Activated CD8-positive, alpha-beta T cell treated with anti-CD3 and anti-CD28 coated beads, Interleukin-2, amount 10 ng/mL, durations not matched to agents 7 days and 5 days (primary cell): Measurements from ENCODE around the gene CDHR5. TPM values are rescaled to one million over a fixed set of nuclear protein-coding genes. Genes with fewer than 3 reads are reported as not detected.

Experiments used
- ATAC-seq: fragments of 150-1000 bp; cut with Tn5 transposase; one replicate; pipeline ENCODE4 v1.10.0; 2021; ENCODE audit warnings: moderate library complexity
- CTCF ChIA-PET: fragments of 350-600 bp; sonication (Branson Sonifier 250); formaldehyde crosslinking; loops from one replicate; lab custom pipeline; 2021; ENCODE audit warnings: antibody characterized with exemption; lab: Charles Lee
- POLR2A ChIA-PET: fragments of 350-600 bp; sonication (Branson Sonifier 250); formaldehyde crosslinking; loops from one replicate; lab custom pipeline; 2021; ENCODE audit warnings: antibody characterized with exemption; lab: Charles Lee
- DNase-seq: peaks from one replicate; pipeline ENCODE4 v3.0.0-alpha.2; 2020
- H3K27ac Mint-ChIP-seq: one replicate; pipeline ENCODE4 v1.8.0; 2021; ENCODE audit warnings: mild to moderate bottlenecking, mixed read lengths
- H3K27me3 Mint-ChIP-seq: one replicate; pipeline ENCODE4 v1.8.0; 2021; ENCODE audit warnings: low read depth, mixed read lengths
- H3K36me3 Mint-ChIP-seq: one replicate; pipeline ENCODE4 v1.8.0; 2021; ENCODE audit warnings: low read depth, mixed read lengths
- H3K4me1 Mint-ChIP-seq: one replicate; pipeline ENCODE4 v1.8.0; 2021; ENCODE audit warnings: low read depth, mixed read lengths
- H3K4me3 Mint-ChIP-seq: one replicate; pipeline ENCODE4 v1.8.0; 2021; ENCODE audit warnings: mild to moderate bottlenecking, mixed read lengths
- H3K9me3 Mint-ChIP-seq: one replicate; pipeline ENCODE4 v1.8.0; 2022; ENCODE audit warnings: mixed read lengths; ENCODE audit not compliant: insufficient read depth
- total RNA-seq, 2 experiments: library from RNA; stranded (reverse); gene quantifications; one replicate each; pipeline ENCODE4 v1.2.3, GENCODE V29; 2021

CDHR5 gene
- total RNA-seq, 2 experiments from 2014 or later = not detected

- CTCF ChIA-PET = no interaction called here
- POLR2A ChIA-PET = no interaction called here
- peaks cover 11% of the 10 kb centered on the region for H3K36me3 Mint-ChIP-seq
These were observed 5.7 kb downstream of the CDHR5 start for GRCh38 chr11:618856-619627.

DNA sequence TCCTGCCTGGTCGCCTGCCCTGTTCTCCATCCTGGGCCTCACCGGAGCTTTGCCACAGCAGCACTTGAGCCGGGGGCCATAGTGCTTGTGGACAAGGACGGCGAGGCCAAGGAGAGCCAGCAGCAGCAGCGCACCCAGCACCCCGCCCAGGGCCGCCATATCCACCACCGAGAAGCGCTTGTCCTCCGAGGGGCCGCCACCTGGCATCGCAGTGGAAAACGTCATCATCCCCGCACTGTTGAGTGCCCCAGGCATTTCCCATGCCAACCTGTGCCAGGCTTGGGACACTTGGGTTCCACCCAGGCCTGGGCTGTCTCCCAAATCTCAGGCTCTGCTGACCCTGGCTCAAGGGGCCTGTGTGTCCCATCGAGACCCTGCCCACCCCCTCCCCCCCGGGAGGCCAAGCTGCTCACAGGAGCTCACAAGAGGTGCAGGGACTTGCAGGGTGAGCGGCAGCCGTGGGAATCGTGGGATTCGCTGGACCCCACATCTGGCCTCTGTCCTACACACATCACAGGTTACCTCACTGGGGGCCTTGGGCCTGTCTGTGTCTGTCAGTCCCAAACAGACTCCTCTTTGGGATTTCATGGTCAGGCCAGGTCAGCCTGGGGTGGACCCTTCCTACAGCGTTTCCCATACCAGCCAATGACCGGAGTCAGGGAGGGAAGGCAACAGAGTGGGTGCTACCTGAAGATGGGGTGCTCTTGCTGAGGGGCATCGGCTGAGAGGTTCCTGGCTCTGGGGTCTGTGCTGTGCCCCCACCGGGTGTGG, 6.7 kb downstream of the CDHR5 start:
- H3K27ac Mint-ChIP-seq = no peak overlapping the region
- no peak overlapping the region for H3K4me3 Mint-ChIP-seq
- no peaks in the 10 kb centered on the region for H3K9me3 Mint-ChIP-seq
- ATAC-seq = no peak
- DNase-seq = no peak
- H3K27me3 Mint-ChIP-seq = no peaks in the 10 kb centered on the region
- ChIA-PET POLR2A (no interaction called here), CTCF (no interaction called here)
- H3K36me3 Mint-ChIP-seq = peaks cover 17% of the 10 kb centered on the region
- H3K4me1 Mint-ChIP-seq = peaks cover 24% of the 10 kb centered on the region

More at GRCh38 chr11:618856-619627, 5.7 kb downstream of the CDHR5 start:
- Mint-ChIP-seq H3K9me3 (no peaks in the 10 kb centered on the region), H3K4me1 (peaks cover 17% of the 10 kb centered on the region), H3K27me3 (no peaks in the 10 kb centered on the region), H3K4me3 (no peak overlapping the region), H3K27ac (no peak overlapping the region)
- DNase-seq (no peak), ATAC-seq (no peak)

DNA sequence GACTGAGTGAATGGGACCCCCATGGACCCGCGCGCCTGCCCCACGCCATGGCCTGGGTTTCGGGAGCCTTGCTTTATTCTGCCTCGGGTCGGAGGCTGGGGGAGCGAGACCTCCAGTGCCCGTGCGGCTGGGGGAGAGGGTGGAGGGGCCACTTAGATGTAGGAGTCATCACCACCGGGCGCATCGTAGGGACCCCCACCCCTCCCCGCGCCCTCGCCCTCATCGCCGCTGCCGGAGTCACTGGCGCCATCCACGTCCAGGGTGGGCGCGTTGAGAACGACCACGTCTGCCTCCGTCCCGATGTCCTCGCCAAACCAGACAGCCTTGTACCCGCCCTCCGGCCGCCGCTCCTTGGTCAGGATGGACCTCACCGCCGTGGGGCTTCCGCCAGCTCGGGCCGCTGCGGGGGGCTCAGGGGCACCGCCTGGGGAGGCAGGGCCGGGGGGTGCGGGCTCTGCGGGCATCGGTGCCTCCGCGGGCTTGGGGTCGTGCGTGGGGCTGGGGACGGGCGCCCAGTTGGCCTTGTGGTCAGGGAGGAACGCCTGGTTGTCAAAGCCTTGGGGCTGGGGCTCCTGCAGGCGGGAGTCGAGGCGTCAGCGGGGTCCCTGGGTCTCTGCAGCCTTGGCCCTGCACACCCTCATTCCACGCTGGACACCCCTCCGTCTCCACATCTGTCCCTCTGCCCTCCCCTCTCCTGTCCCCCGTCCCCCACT, 7.4 kb downstream of the CDHR5 start:
- no peak for ATAC-seq
- H3K27me3 Mint-ChIP-seq = no peaks in the 10 kb centered on the region
- H3K36me3 Mint-ChIP-seq = peaks cover 20% of the 10 kb centered on the region
- H3K4me3 Mint-ChIP-seq = no peak overlapping the region
- no peak overlapping the region for H3K27ac Mint-ChIP-seq
- H3K9me3 Mint-ChIP-seq = no peaks in the 10 kb centered on the region
- ChIA-PET CTCF (no interaction called here), POLR2A (no interaction called here)
- peaks cover 26% of the 10 kb centered on the region for H3K4me1 Mint-ChIP-seq
- DNase-seq = no peak

- Mint-ChIP-seq H3K4me1 (peaks cover 30% of the 10 kb centered on the region), H3K27me3 (no peaks in the 10 kb centered on the region), H3K36me3 (peaks cover 25% of the 10 kb centered on the region), H3K9me3 (no peaks in the 10 kb centered on the region), H3K4me3 (peak overlapping the region; percentile 95), H3K27ac (peak overlapping the region; percentile 97)
- POLR2A ChIA-PET = interaction anchor here (0.9 to 1.6 kb wide), 7 partner anchors 22 to 79 kb away, joined by 3 to 6 read pairs (median 3); partner anchors contain the start of genes DEAF1 and TMEM80
- CTCF ChIA-PET = interaction anchor here (1.0 to 1.3 kb wide), 2 partner anchors 62 to 110 kb away, joined by 4 read pairs; no protein-coding TSS in a partner anchor
- DNase-seq (no peak), ATAC-seq (no peak)
These were observed 8.2 kb downstream of the CDHR5 start for GRCh38 chr11:616320-617198.

GRCh38 chr11:615504-616319, 9.0 kb downstream of the CDHR5 start, which contains the start of gene IRF7:
IRF7 (minus strand) TSS chr11:615950; CDS start chr11:615364, 586 bp downstream.
- Mint-ChIP-seq H3K4me1 (peaks cover 30% of the 10 kb centered on the region), H3K4me3 (peak within 1 kb of the TSS; percentile 95), H3K27ac (peak within 1 kb of the TSS; percentile 97), H3K36me3 (peaks cover 32% of the 10 kb centered on the region), H3K9me3 (no peaks in the 10 kb centered on the region), H3K27me3 (no peaks in the 10 kb centered on the region)
- DNase-seq = peak; percentile 94
- ChIA-PET CTCF (interaction anchor here (1.0 to 1.3 kb wide), 2 partner anchors 61 to 110 kb away, joined by 4 read pairs; no protein-coding TSS in a partner anchor), POLR2A (interaction anchor here (0.6 to 1.6 kb wide), 14 partner anchors 14 to 378 kb away, joined by 3 to 7 read pairs (median 3); partner anchors contain the start of genes DEAF1, PHRF1 and TMEM80)
- ATAC-seq = peak; percentile 83

- POLR2A ChIA-PET = interaction anchor here (0.7 to 3.7 kb wide), 14 partner anchors 9 to 378 kb away, joined by 3 to 27 read pairs (median 3); partner anchors contain the start of genes DEAF1, PHRF1 and TMEM80
- Mint-ChIP-seq H3K36me3 (peaks cover 35% of the 10 kb centered on the region), H3K9me3 (no peaks in the 10 kb centered on the region), H3K4me1 (peaks cover 30% of the 10 kb centered on the region), H3K4me3 (peak overlapping the region; percentile 95), H3K27ac (peak overlapping the region; percentile 97), H3K27me3 (no peaks in the 10 kb centered on the region)
- peak; percentile 39 for DNase-seq
- CTCF ChIA-PET = interaction anchor here (0.8 to 1.0 kb wide), 2 partner anchors 60 kb away, joined by 3 to 4 read pairs; no protein-coding TSS in a partner anchor
- peak; percentile 1 for ATAC-seq
These were observed 9.9 kb downstream of the CDHR5 start for GRCh38 chr11:614623-615503.

DNA sequence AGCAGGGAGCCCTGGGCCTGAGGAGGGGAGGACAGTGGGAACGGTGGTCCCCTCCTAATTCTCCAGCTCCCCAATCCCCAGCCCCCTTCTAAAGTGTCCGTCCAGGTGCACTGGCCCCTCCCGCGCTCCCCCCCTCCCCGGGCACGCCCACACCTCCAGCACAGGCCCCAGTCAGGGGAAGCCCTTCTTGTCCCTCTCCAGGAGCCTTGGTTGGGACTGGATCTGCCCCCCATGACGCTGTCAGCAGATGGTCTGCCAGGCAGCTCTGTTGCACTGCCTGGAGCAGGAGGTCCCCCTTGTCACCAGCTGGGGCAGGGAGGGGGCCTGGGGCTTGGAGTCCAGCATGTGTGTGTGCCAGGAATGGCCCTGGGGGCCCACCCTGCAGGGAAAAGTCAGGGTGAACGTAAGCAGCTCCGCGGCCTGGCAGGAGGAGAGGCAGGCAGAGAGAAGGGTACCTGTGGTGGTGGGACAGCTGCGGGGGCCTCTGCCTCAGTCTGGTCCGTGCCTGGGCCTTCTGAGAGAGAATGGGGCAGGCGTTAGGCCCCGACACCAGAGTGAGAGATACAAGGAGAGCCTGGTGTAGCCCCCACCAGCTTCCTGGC, 10.6 kb downstream of the CDHR5 start:
- CTCF ChIA-PET = interaction anchor here (0.8 to 2.7 kb wide), 2 partner anchors 59 kb away, joined by 3 to 15 read pairs; no protein-coding TSS in a partner anchor
- peak overlapping the region; percentile 90 for H3K27ac Mint-ChIP-seq
- DNase-seq = no peak

GRCh38 chr11:613369-613968, 11.3 kb downstream of the CDHR5 start:
- H3K36me3 Mint-ChIP-seq = peaks cover 37% of the 10 kb centered on the region
- H3K4me3 Mint-ChIP-seq = peak overlapping the region; percentile 95
- H3K4me1 Mint-ChIP-seq = peaks cover 30% of the 10 kb centered on the region
- ChIA-PET POLR2A (interaction anchor here (0.8 to 3.7 kb wide), 6 partner anchors 11 to 296 kb away, joined by 3 to 27 read pairs (median 4); partner anchors contain the start of genes PHRF1 and RNH1), CTCF (interaction anchor here (2.7 kb wide), 1 partner anchor 59 kb away, joined by 15 read pairs; no protein-coding TSS in a partner anchor)
- DNase-seq (peak; percentile 89), ATAC-seq (peak; percentile 18)
- peak overlapping the region; percentile 90 for H3K27ac Mint-ChIP-seq
- H3K9me3 Mint-ChIP-seq = no peaks in the 10 kb centered on the region
- H3K27me3 Mint-ChIP-seq = no peaks in the 10 kb centered on the region

More for the DNA sequence above, 10.6 kb downstream of the CDHR5 start:
- POLR2A ChIA-PET = interaction anchor here (0.8 to 3.7 kb wide), 8 partner anchors 10 to 297 kb away, joined by 3 to 27 read pairs (median 4); partner anchors contain the start of genes PHRF1 and RNH1
- Mint-ChIP-seq H3K27me3 (no peaks in the 10 kb centered on the region), H3K4me3 (peak overlapping the region; percentile 95), H3K9me3 (no peaks in the 10 kb centered on the region), H3K4me1 (peaks cover 30% of the 10 kb centered on the region), H3K36me3 (peaks cover 35% of the 10 kb centered on the region)
- no peak for ATAC-seq
